HG03066 (cell line): ENCODE data around the gene RAP1B.

Experiments used
- ATAC-seq: cut with Tn5 transposase; IDR thresholded peaks from one replicate; pipeline ENCODE4 v1.9.1; 2021; ENCODE audit warnings: low read depth; ENCODE audit not compliant: unreplicated experiment

RAP1B gene

DNA sequence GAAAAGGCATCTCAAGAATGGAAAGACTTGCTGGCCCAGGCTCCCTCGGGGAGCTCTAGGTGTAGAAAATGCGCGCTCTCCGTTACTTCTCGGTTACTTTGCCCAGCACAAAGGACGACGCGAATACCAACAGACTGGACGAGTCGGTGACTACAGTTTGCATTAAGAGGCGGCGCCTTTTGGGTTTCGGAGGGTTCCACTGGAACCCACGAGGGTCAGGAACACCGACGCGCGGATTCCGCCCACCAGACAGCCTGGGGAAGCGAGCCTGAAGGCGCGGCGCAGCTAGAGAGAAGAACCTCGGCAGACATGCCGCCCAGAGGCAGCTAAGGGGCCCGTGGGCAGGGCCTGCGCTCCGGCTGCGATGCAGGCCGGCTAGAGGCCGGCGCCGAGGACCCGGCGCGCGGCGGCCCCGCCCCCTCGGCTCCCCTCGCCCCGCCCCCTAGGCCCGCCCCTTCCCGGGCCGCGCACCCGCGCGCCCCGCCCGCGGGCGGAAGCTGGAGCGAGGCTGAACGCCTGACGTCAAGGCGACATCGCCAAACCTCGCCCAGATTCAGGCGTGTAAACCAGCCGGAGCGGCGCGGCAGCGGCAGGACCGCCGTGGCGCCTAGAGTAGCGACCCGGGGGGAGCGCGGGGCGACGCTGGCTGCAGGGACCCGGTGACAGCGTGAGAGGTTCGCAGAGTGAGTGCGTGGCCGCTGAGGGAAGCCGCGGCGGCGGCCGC lies at the start of gene RAP1B:
Gene RAP1B, plus strand, starts transcription at position 530 of the 724 bp plus-strand sequence. CDS start 37,826 bp downstream, outside the sequence.
- ATAC-seq, result peak; percentile 69

DNA sequence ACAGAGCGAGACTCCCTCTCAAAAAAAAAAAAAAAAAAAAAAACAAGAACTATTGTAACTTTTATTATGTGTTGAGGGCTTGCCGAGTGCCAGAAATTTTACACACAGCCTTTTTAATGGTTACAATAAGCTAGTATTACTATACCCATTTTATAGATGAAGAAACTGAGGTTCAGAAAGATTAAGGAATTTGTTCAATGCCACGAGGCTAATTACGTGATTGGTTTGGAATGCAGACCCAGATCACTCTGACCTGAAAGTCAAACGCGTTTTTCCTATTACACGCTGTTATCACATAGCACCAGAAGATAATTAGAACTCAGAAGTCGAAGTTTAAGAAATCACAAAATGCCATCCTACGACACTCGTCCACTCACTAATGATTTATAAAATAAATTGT lies 48.9 kb upstream of the RAP1B start:
- ATAC-seq, result no peak

DNA sequence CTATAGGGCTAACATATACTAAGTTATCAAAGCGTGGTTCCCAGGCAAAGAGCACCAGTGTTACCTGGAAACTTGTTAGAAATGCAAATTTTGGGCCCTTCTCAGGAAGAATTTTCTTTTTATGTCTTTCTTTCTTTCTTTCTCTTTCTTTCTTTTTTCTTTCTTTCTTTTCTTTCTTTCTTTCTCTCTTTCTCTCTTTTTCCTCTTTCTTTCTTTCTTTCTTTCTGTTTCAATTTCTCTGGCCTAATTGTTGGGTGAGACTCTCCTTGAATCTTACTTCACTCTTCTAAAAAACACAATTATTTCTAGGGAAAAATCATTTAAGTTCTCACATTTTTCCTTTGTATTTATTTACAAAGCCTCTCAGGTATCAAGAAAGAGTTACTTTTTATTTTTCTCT lies 46.5 kb upstream of the RAP1B start:
- ATAC-seq, result no peak

DNA sequence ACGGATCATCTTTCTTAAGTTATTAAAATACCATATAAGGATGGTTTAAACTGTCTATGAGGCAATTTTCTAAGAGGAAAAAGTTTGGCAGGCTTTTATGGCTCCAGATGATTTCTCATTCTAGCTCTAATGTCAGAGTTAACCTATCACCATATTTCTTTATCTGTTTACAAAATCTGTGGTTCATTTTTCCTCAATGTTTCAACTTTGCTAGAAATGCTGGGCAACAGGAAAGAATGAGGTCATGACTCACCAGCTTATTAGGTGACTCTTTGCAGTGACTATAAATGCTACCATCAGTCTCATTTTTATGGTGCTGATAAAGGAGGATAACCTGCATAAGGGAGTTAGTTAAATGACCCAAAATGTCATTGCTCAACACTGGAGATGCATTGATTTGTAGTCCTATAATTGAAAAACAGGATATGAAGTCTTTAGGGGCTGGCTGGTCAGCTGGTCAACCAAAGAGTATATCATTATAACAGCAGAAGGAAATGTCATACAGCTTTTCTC lies 45.3 kb upstream of the RAP1B start:
- no peak for ATAC-seq

DNA sequence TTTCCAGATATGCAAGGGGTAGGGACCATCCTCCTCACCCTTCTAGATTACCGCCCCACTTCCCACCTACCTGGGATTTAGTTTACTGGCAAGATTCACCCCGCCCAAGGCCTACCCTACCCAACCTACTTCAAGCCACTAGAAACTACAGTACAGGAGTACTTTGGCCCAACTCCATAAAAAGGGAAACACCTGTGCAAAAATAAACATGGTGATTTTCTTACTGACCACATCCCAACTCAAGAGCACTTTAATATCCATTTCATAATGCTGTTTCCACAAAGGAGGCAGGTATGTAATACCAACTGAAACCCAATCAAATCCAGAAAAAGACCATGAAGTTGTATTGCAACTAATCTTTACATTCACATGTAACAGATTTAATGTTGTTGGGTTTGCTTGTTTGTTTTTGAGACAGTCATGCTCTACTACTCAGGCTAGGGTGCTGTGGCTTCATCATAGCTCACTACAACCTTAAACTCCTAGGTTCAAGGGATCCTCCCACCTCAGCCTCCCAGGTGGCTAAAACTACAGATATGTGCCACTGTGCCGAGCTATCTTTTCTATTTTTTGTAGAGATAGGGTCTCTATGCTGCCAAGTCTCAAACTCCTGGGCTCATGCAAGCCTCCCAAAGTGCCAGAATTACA lies 41.7 kb upstream of the RAP1B start:
- ATAC-seq, result no peak

DNA sequence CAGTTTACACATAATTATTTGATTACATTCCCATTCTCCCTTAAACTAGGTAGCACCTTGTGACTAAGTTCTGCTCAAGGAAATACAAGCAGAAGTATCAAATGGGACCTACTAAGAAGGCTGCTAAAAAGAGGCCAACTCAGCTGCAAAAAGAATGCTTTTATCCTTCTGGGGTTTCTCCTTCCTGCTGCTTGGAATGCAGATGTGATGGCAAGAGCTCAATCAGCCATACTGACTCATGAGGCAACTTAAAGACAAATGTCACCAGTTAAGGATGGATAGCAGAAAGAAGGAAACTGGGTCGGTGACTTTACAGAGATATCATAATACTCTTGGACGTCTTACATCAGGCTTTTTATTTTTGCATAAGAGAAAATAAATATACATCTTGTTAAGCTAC lies 38.0 kb upstream of the RAP1B start:
- no peak for ATAC-seq

DNA sequence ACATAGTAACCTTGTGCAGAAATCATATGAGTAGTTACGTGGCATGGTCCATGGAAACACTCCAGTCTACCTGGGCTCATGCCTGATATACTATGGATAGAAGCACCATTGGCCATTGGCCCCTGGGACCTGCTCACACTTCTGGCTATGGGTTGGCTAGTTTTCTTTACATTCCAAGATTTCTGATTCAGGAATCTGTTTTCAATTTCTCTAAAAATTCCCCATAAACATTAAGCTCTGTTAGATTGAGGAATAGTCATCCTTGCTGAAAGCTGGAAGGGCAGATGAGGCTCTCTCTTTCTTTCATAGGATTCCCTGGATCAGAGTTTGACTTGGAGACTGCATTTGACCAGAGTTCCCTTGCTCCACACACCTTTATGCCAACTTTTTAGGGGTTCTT lies 37.3 kb upstream of the RAP1B start:
- no peak for ATAC-seq

DNA sequence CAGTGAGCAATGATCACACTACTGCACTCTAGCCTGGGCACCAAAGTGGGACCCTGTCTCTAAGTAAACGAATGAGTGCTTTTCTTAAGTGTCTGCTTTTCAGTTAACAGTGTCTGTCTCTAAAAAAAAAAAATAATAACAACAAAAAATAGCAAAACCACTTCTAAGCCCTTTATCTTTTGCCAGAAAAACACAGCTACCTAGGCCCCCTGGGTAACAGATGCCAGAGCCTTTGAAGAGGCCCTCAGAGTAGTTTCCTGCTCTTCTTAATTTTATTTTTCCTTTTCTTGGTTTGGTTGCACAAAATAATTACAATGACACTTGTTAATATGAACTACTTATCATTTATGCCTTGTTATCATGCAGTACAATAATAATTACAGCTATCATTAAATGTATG lies 32.8 kb upstream of the RAP1B start:
- no peak for ATAC-seq

DNA sequence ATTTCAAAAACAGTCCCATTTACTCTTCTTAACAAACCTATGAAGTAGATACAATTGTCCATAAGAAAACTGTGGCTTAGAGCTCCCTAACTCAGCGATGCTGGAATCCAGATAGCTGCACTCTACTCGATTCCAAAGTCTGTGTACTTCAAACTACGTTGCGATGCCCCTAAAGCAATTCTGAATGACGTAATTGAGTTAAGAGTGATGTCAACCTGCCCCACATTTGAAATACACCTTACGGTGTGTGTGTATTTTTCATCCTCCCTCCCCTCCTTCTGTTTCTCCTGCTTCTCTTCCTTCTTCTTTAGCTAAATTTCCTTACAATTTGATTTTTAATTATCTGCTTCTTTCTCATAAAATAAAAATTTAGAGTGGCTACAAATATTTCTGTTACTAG lies 31.9 kb upstream of the RAP1B start:
- no peak for ATAC-seq

DNA sequence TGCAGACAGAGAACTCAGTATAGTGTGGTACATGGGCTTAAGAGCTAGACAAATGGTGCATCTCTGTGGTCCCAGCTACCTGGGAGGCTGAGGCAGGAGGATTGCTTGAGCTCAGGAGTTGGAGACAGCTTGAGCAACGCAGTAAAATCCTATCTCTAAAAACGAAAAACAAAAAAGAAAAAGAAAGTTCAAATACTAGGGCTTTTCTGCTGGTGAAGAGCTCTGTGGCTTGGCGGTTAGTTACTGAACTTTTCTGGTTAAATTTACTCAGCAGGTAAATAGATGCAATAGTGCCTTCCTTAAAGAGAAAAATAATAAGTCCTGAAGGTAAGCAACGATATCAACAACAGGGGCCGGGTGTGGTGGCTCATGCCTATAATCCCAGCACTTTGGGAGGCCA lies 31.4 kb upstream of the RAP1B start:
- ATAC-seq, result no peak

DNA sequence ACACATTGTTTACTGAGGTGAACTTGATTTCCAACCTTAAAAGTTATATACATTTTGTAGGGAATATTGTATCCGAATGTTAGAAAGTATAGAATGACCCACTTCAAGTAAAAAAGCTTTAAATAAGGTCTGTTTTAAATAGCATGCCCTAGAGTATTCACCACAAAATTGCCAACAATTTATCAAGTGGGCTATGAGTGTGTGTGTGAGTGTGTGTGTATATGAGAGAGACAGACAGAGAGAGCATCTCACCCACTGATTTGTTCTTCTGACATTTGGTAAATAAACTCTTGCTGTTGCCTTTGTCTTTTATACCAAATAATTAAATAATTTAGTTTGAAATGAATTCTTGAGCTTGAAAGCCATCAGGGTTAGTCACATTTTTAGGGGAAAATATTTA lies 29.8 kb upstream of the RAP1B start:
- ATAC-seq, result no peak

DNA sequence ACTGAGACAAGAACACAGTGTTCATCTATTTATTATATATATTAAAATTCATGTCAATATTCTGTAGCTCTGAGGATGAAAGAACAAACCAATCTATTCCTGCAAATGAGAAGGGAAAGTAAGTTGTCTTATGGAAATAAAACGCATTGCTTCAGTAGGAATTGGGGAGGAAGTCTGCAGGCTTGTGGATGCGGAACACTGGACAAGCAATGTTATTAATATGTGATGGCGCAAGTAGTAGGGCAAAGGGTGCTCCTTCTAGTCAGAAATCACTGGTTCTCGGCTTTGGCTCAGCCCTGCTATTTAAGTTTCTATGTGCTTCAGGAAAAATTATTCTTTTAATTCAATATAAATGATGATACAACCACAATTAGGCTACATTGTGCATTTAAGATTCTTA lies 28.8 kb upstream of the RAP1B start:
- ATAC-seq, result no peak

DNA sequence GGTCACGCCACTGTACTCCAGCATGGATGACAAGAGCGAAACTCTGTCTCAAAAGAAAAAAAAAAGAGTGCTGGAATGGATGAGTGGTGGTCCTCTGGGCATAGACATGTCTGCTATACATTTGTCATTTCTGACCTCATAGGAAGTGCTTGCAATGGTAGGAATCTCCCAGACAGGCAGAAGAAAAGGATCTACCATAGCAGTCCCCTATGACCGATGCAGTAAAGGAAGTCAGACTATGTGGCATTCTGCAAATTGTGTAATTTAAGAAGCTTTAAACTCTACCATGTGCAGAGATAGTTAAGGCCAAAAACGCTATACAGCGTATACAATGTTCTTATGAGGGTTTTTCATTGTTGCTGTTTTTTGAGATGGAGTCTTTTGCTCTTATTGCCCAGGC lies 24.7 kb upstream of the RAP1B start:
- ATAC-seq, result no peak

DNA sequence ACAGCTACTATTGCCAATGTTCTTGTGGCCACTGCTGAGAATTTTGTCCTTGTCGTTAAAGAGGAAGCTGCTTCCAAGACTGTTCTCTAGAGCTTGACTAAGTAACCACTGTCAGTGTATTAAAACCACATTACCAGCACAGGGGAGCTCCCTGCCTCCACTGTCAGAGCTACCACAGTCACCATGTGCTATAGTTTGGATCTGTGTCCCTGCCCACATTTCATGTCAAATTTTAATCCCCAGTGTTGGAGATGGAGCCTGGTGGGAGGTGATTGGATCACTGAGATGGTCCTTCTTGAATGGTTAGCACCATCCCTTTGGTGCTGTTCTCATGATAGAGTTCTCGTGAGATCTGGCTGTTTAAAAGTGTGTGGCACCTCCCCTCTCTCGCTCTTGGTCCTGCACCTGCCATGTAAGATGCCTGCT lies 23.2 kb upstream of the RAP1B start:
- peak; percentile 82 for ATAC-seq

DNA sequence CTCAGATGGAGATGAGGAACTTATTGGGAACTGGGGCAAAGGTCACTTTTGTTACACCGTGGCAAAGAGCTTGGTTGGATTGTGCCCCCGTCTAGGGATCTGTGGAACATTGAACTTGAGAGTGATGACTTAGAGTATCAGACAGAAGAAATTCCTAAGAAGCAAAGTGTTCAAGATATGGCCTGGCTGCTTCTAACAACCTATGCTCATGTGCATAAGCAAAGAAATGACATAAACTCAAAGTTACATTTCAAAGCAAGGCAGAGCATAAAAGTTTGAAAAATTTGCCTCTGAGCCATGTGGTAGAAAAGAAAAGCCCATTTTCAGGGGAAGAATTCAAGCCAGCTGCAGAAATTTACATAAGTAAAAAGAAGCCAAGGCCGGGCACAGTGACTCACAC lies 21.5 kb upstream of the RAP1B start:
- no peak for ATAC-seq

DNA sequence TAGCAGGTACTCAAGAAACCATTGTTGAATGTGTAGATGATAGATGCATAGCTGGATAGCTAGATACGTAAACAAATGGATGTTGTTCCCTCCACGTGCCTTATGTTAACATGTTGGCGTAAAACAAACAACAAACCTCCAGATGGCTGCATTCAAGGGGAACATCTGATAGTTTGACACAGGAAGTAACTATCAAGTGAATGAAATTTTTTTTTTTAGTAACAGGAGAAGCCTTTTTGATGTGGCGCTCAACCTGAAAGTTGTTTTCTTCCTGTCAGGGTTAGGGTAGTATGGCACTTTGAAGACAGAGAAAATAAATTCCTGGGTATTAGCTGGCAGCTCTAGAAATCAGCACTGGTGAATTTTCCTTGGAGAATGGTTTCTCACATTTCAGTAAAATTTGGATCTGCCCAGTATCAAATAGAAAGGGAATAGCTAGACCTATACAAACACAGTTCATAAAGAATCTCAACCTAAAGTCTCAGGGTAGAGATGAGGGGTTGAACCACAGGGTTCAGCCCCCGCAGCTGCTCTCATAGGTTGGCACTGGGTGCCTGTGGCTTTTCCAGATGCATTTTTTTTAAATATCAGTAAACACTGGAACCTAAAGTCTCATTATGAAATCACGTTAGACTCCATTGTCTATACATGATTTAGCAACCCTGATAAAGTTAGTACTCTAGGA lies 18.8 kb upstream of the RAP1B start:
- no peak for ATAC-seq

DNA sequence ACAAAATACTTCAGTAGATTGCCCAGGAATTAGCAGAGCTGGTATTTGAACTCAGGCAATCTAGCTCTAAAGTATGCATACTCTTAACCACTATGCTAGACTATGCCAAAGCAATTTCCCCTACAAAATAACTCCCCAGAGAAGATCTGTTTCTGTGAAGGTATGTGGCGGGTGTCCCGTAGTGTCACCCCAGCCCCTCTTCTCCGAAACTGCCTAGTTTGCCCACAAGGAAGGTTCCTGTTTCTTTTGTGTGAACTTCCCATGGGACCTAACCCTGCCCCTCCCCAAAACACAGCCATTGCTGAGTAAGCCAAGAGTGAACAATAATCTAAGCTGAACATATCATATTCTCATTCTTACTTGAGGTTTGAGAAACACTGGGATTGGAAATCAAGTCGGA lies 15.5 kb upstream of the RAP1B start:
- ATAC-seq, result no peak

DNA sequence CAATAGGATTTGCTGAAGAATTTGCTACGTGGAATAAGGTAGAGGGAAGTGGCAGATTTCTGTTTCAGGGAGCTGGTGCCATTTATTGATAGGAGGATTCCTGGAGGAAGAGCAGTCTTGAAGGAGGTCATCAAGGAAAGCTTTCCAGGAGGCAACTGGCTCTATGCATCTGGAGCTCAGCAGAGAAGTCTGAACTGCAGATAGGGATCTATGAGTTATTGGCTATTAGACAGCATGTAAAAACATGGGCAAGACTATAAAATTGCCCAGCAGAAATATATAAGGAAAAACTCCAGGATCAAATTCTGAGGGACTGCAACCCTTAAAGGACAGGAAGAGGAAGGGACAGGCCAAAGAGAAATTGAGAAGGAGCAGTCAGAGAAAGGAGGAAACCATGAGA lies 8.9 kb upstream of the RAP1B start:
- no peak for ATAC-seq

DNA sequence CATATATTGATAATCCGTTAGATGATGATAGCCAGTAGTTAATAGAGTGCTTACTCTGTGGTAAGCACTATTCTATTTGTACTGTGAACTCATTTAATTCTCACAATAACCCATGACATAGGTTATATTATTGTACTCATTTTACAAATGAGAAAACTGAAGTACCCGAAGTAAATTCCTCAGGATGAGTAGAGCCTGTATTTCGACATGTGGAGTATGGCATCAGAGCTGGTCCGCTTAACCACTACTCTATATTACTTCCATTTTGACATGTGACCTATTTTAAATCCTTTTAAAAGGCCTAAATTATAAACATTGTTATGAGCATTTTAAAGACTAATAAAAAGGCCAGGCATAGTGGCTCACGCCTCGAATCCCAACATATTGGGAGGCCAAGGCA lies 8.0 kb upstream of the RAP1B start:
- ATAC-seq, result no peak

DNA sequence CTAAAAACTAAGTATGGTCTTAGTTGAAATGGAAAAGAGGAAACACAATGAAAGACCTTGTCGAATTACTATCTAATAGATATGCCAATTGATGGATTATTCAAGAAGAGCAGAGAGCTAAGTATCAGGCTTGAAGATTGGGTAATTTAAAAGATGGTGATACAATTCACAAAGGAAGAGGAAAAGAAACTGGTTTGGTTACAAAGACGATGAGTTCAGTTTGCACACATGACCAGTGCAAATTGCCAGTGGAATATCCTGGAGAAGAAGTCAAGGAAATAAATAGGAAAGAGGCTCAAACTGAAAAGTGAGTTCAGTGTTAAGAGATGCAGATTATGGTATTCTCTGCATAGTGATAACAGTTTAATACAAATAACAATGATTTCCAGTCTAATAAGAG lies 2.5 kb upstream of the RAP1B start:
- ATAC-seq, result no peak

DNA sequence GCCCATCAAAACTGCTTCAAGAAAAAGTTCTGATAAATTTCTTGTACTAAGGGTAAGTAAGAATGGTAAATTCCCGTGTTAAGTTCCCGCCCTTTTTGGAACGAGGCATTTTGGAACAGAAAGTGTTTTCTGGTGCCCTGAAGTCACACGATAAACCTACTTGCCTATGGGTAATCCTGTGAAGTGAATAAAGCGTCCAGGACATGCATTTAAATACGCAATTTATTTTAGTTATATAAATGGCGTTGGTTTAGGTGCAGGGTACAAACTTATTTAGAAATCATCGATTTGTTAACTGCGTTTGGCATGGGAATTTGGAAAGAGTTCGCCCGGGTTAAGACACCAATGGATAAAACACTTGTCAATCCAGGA lies 715 bp upstream of the RAP1B start:
- no peak for ATAC-seq
